CD4-positive, CD25-positive, alpha-beta regulatory T cell (primary cell): ENCODE measurements around the gene TMEM132E. TPM values are rescaled to one million over a fixed set of nuclear protein-coding genes. Genes with fewer than 3 reads are reported as not detected.

ENCODE experiments used
- ATAC-seq, 2 donors: fragments of 150-1000 bp; cut with Tn5 transposase; one replicate each; pipeline ENCODE4 v1.10.0; 2021; ENCODE audit warnings: low read depth in 2 of 2, moderate number of reproducible peaks in 2 of 2, moderate library complexity in 1 of 2
- DNase-seq, 3 donors: peaks; one replicate each; pipeline versions ENCODE4 v3.0.0 to v3.0.0-alpha.2; 2012 to 2022; ENCODE audit warnings: mixed read lengths in 1 of 3
- H3K27ac ChIP-seq: one replicate; pipeline ENCODE4 v1.7.0; 2013; ENCODE audit warnings: mild to moderate bottlenecking, low read length; ENCODE audit not compliant: insufficient read depth, poor library complexity, severe bottlenecking
- H3K27me3 ChIP-seq: one replicate; pipeline ENCODE4 v1.7.0; 2013; ENCODE audit warnings: low read length; ENCODE audit not compliant: control insufficient read depth, insufficient read depth
- H3K36me3 ChIP-seq: one replicate; pipeline ENCODE4 v1.7.0; 2013; ENCODE audit warnings: mild to moderate bottlenecking, low read length, moderate library complexity; ENCODE audit not compliant: control insufficient read depth, insufficient read depth
- H3K4me1 ChIP-seq: 2 replicates; pipeline ENCODE4 v1.7.0; 2013; ENCODE audit warnings: mild to moderate bottlenecking, low read length; ENCODE audit not compliant: insufficient read depth, control insufficient read depth, poor library complexity, severe bottlenecking
- H3K4me3 ChIP-seq: one replicate; pipeline ENCODE4 v1.7.0; 2013; ENCODE audit warnings: low read depth, mild to moderate bottlenecking, low read length, moderate library complexity
- H3K9me3 ChIP-seq, 2 experiments: 1 replicate in 1 of 2; 2 replicates in 1 of 2; pipeline ENCODE4 v1.7.0; 2013; ENCODE audit warnings: low read length in 2 of 2, mild to moderate bottlenecking in 1 of 2, moderate library complexity in 1 of 2; ENCODE audit not compliant: control insufficient read depth in 2 of 2
- H3K27ac Mint-ChIP-seq, 3 donors: one replicate each; pipeline ENCODE4 v1.8.0; 2020 to 2022; ENCODE audit warnings: mild to moderate bottlenecking in 3 of 3, mixed read lengths in 3 of 3, moderate library complexity in 2 of 3
- H3K27me3 Mint-ChIP-seq: one replicate; pipeline ENCODE4 v1.8.0; 2022; ENCODE audit warnings: mild to moderate bottlenecking, mixed read lengths
- H3K36me3 Mint-ChIP-seq: one replicate; pipeline ENCODE4 v1.8.0; 2020; ENCODE audit warnings: mixed read lengths
- H3K4me1 Mint-ChIP-seq, 4 donors: one replicate each; pipeline ENCODE4 v1.8.0; 2020 to 2022; ENCODE audit warnings: mixed read lengths in 4 of 4, mild to moderate bottlenecking in 1 of 4
- H3K4me3 Mint-ChIP-seq, 4 donors: one replicate each; pipeline ENCODE4 v1.8.0; 2020 to 2022; ENCODE audit warnings: mild to moderate bottlenecking in 4 of 4, mixed read lengths in 4 of 4, moderate library complexity in 3 of 4
- H3K9me3 Mint-ChIP-seq, 7 donors: one replicate each; pipeline ENCODE4 v1.8.0; 2020 to 2022; ENCODE audit warnings: mixed read lengths in 7 of 7, mild to moderate bottlenecking in 3 of 7, moderate library complexity in 2 of 7
- polyA plus RNA-seq, 4 donors: library from polyadenylated mRNA; unstranded; fragments of 300-500 nt; fragmentation: Illumina TruSeq; gene quantifications; one replicate each; pipeline ENCODE4 v1.2.3, GENCODE V29; 2021
- total RNA-seq: library from RNA; stranded (reverse); gene quantifications from one replicate; pipeline ENCODE4 v1.2.3, GENCODE V29; 2022

Gene TMEM132E
- total and polyA plus RNA-seq, 5 donors from 2014 or later = 0.06 to 0.55 (median 0.25) TPM; not detected in 1

DNA sequence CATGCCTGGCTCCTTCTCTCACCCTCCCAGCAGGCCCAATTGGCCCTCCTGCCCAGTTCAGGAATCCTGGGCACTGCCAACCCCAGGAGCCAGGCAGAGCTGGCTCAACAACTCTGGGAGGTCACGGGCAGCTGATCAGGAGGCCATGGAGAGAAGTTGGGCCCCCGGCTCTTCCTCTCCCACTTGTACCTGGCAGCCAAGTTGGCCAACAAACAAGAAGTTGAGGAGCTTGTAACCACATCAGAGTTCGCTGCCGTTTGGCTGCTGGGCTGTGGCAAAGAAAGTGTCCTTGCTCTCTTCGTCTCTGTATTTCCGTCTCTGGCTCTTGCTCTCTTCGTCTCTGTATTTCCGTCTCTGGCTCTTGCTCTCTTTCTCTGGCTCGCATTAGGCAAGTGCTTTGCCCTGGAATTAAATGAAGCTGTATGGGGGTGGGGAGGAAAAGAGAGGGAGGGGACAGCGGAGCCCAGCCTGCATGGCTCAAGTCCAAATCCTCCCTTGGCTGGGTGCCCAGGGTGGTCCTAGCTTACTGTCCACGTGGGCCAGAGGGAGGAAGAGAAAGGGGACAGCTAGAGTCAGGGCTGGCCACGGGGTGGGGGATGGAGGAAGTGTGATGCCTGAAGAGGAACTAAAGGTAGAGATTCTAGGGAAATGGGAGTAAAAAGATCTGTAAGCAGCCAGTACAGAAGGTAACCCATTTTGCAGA, 7.8 kb upstream of the TMEM132E start:
- Histone ChIP-seq H3K4me3 (no peak overlapping the region), H3K27me3 (peaks cover 3% of the 10 kb centered on the region), H3K4me1 (no peaks in the 10 kb centered on the region), H3K9me3 (no peaks in the 10 kb centered on the region), H3K27ac (no peak overlapping the region), H3K36me3 (no peaks in the 10 kb centered on the region)
- H3K36me3 Mint-ChIP-seq = no peaks in the 10 kb centered on the region
- H3K4me3 Mint-ChIP-seq = no peak overlapping the region
- DNase-seq (no peak), ATAC-seq (no peak)
- H3K27ac Mint-ChIP-seq = peak overlapping the region in 1 of 3 donors; percentile 60
- H3K9me3 Mint-ChIP-seq = peaks cover 0 to 2% (median 0%) of the 10 kb centered on the region in 7 donors
- no peaks in the 10 kb centered on the region for H3K4me1 Mint-ChIP-seq
- peaks cover 44% of the 10 kb centered on the region for H3K27me3 Mint-ChIP-seq

DNA sequence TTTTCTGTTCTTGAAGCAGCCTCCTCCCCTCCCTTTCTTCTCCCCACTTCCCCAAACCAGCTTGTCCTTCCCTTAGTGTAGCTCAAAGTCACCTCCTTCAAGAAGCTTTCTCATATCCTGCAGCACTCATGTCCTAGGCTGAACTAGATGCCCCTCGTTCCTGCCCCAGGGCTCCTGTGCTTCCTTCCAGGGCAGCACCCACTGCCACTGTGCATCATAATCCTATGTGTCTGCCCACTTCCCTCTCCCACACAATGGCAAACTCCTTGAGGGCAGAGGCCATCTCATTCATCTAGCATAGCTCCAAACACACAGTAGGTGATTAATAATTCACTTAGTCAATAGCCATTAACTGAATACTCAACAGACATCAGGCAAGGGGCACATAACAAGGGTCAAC, 6.9 kb upstream of the TMEM132E start:
- Mint-ChIP-seq H3K9me3 (peaks cover 0 to 2% (median 0%) of the 10 kb centered on the region in 7 donors), H3K27ac (no peak overlapping the region), H3K4me3 (no peak overlapping the region), H3K36me3 (no peaks in the 10 kb centered on the region), H3K27me3 (peaks cover 53% of the 10 kb centered on the region), H3K4me1 (peaks cover 0 to 4% (median 0%) of the 10 kb centered on the region in 4 donors)
- Histone ChIP-seq H3K36me3 (no peaks in the 10 kb centered on the region), H3K4me3 (no peak overlapping the region), H3K4me1 (no peaks in the 10 kb centered on the region), H3K9me3 (no peaks in the 10 kb centered on the region), H3K27me3 (peaks cover 11% of the 10 kb centered on the region), H3K27ac (no peak overlapping the region)
- ATAC-seq (no peak), DNase-seq (no peak)

DNA sequence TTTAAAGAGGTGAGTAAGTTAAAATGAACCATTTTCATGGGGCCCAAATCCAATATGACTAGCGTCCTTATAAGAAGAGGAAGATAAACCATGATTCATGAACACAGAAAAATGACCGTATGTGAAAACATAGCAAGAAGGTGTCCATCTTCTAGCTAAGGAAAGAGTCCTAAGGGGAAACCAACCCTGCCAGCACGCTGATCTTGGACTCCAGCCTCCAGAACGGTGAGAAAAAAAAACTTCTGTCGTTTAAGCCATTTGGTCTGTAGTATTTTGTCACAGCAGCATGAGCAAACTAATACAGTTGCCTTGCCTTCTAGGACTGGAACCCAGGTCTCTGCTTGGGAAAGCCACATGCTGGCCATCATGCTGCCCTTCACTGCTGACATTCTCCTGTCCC, 4.2 kb upstream of the TMEM132E start:
- ATAC-seq = no peak
- peaks cover 20% of the 10 kb centered on the region for H3K27me3 ChIP-seq
- H3K36me3 ChIP-seq = no peaks in the 10 kb centered on the region
- Mint-ChIP-seq H3K4me3 (no peak overlapping the region), H3K4me1 (peaks cover 0 to 15% (median 2%) of the 10 kb centered on the region in 4 donors), H3K9me3 (peaks cover 0 to 2% (median 0%) of the 10 kb centered on the region in 7 donors), H3K27me3 (peaks cover 73% of the 10 kb centered on the region), H3K36me3 (no peaks in the 10 kb centered on the region), H3K27ac (no peak overlapping the region)
- no peak for DNase-seq
- no peaks in the 10 kb centered on the region for H3K9me3 ChIP-seq
- no peak overlapping the region for H3K27ac ChIP-seq
- H3K4me3 ChIP-seq = no peak overlapping the region
- H3K4me1 ChIP-seq = peaks cover 15% of the 10 kb centered on the region

DNA sequence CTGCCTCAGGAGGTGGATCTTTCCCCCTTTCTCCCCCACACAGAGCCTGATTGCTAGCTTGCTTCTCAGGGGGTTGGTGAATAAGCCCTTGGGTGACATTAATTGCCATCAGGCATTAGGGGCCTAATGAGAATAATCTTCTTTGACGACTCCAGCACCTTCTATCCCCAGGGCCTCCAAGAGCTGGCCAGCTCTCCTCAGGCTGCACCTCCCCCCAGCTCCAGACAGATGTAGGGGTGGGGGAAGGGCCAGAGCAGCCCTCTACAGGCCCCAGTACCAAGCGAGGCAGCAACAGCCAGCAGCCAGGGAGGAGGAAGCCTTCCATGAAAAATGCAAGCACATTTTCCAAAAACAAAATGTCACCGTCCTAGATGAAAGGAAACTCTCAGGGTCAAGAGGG, 1.4 kb upstream of the TMEM132E start:
- peaks cover 25% of the 10 kb centered on the region for H3K27me3 ChIP-seq
- Mint-ChIP-seq H3K27me3 (peaks cover 83% of the 10 kb centered on the region), H3K9me3 (peaks cover 0 to 1% (median 0%) of the 10 kb centered on the region in 7 donors), H3K27ac (no peak overlapping the region), H3K4me3 (peak overlapping the region in 2 of 4 donors; percentile 20 to 50), H3K36me3 (no peaks in the 10 kb centered on the region), H3K4me1 (peaks cover 0 to 24% (median 2%) of the 10 kb centered on the region in 4 donors)
- DNase-seq = no peak
- no peak overlapping the region for H3K27ac ChIP-seq
- H3K36me3 ChIP-seq = no peaks in the 10 kb centered on the region
- peaks cover 30% of the 10 kb centered on the region for H3K4me1 ChIP-seq
- no peaks in the 10 kb centered on the region for H3K9me3 ChIP-seq
- ATAC-seq = no peak
- no peak overlapping the region for H3K4me3 ChIP-seq

- DNase-seq (no peak), ATAC-seq (no peak)
- H3K4me3 ChIP-seq = no peak overlapping the region
- Mint-ChIP-seq H3K36me3 (no peaks in the 10 kb centered on the region), H3K27me3 (peaks cover 83% of the 10 kb centered on the region), H3K27ac (no peak overlapping the region), H3K4me1 (peaks cover 0 to 24% (median 2%) of the 10 kb centered on the region in 4 donors), H3K9me3 (peaks cover 0 to 1% (median 0%) of the 10 kb centered on the region in 7 donors), H3K4me3 (peak overlapping the region; percentile 21 to 88 (median 42))
- H3K27me3 ChIP-seq = peaks cover 26% of the 10 kb centered on the region
- no peaks in the 10 kb centered on the region for H3K9me3 ChIP-seq
- no peaks in the 10 kb centered on the region for H3K36me3 ChIP-seq
- H3K27ac ChIP-seq = no peak overlapping the region
- peaks cover 30% of the 10 kb centered on the region for H3K4me1 ChIP-seq
Measured at GRCh38 chr17:34578656-34579016, 746 bp upstream of the TMEM132E start.

DNA sequence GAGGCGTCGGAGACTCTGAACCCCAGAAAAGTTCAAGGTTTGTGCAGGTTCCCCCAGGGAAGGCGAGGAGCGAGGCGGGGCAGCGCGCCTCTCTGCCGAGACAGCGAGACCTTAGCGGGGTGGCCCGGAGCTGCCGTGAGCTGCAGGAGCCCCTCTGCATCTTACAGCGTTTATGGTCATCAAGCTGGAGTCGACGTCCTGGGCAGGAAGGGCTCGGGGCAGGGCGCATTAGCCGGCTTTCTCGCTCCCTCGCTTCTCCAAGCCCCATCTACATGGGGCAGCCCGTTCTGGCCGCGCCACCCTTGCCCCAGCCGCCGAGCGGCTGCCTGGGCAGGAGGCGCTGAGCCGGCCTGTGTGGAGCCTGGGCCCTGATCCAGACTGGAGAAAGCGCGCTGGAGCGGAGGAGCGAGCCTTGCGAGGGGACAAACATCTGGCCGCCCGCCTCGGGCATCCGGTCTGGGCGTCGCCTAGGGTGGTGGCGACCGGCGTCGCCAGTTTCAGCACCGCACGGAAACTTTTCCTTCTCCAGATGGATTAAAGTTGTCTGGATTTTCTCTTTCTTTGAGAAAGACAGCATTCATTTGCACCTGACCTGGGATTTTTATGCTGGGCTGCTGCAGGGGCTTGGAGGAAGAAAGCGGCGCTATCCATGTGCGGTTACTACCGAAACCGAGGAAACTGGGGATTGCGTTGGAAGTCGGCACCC, 750 bp downstream of the TMEM132E start:
- H3K9me3 Mint-ChIP-seq = peaks cover 0 to 1% (median 0%) of the 10 kb centered on the region in 7 donors
- no peak overlapping the region for H3K27ac ChIP-seq
- peak overlapping the region; percentile 19 for H3K4me3 ChIP-seq
- peak overlapping the region in 2 of 4 donors; percentile 50 to 66 for H3K4me3 Mint-ChIP-seq
- H3K27me3 Mint-ChIP-seq = peaks cover 84% of the 10 kb centered on the region
- peaks cover 30% of the 10 kb centered on the region for H3K4me1 ChIP-seq
- DNase-seq (no peak), ATAC-seq (no peak)
- H3K36me3 ChIP-seq = no peaks in the 10 kb centered on the region
- peaks cover 33% of the 10 kb centered on the region for H3K27me3 ChIP-seq
- no peaks in the 10 kb centered on the region for H3K36me3 Mint-ChIP-seq
- no peaks in the 10 kb centered on the region for H3K9me3 ChIP-seq
- H3K4me1 Mint-ChIP-seq = peaks cover 0 to 24% (median 7%) of the 10 kb centered on the region in 4 donors
- H3K27ac Mint-ChIP-seq = no peak overlapping the region

DNA sequence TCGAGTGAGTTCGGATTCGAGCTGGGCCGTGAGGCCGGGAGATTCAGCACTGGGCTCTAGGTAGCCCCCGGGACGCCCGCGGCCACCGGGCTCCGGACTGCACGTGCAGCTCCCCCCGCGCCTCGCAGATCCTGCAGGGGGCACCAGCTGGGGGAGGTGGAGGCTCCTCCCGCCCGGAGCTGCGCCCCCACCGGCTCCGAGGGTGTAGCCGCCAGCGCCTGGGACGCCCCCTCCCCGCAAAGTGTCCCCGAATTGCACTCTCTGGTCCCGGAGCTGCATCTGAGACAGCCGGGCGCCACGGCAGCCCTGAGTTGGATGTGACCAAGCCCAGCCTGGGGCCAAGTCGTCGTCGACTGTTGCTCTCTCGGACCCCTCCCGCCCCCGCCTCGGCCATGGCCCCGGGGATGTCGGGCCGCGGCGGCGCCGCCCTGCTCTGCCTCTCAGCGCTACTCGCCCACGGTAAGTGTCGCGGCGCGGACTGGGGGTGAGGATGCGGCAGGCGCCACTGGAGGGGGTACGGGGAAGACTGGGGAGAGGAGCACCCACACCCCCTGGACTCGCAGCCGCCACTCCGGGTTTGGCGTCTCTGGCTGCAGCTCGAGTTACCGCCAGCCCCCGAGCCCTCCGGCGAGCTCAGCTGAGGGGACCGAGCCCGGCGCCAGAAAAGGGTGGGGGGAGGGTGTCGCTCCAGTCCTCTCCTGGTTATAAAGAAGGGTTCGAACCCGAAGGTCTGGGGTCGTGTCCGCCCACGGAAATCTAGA, 1.5 kb downstream of the TMEM132E start:
- Mint-ChIP-seq H3K9me3 (peaks cover 0 to 1% (median 0%) of the 10 kb centered on the region in 7 donors), H3K27ac (no peak overlapping the region), H3K4me3 (peak overlapping the region in 2 of 4 donors; percentile 50 to 66), H3K27me3 (peaks cover 84% of the 10 kb centered on the region), H3K4me1 (peaks cover 0 to 24% (median 7%) of the 10 kb centered on the region in 4 donors), H3K36me3 (no peaks in the 10 kb centered on the region)
- ATAC-seq = no peak
- Histone ChIP-seq H3K9me3 (no peaks in the 10 kb centered on the region), H3K27me3 (peaks cover 33% of the 10 kb centered on the region), H3K4me3 (peak overlapping the region; percentile 19), H3K27ac (no peak overlapping the region), H3K36me3 (no peaks in the 10 kb centered on the region), H3K4me1 (peaks cover 33% of the 10 kb centered on the region)
- DNase-seq = no peak
